ENCODE measurements around the gene TIMM21. TPM values are rescaled to one million over a fixed set of nuclear protein-coding genes. Genes with fewer than 3 reads are reported as not detected.

Gene TIMM21
- total RNA-seq, 1 donor from 2014 or later = 19.8 TPM

DNA sequence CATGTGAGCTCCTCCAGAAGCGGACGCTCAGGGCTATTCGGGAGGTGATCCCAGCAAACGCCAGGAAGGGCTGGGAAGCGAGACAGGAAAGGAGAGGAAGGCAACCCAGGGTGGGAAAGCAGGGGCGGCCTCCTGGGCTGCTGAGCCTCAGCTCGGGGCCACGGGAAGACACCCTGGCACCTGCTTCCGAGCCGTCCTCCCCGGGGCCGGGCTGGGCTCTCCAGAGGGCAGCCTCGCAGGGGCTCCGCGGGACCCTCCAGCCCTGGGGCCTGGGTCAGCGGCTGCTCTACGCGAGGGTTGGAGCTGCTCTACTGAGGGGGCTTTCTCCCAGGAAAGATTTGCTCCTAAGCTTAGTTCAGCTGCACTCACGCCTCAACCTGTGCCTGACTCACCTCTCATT lies 34.0 kb downstream of the TIMM21 start:
- Histone ChIP-seq H3K27ac (ENCODE audit: low read depth, low read length) (no peak overlapping the region), H3K4me3 (ENCODE audit: low read length in 3 of 3) (no peak overlapping the region), H3K36me3 (ENCODE audit: control insufficient read depth in 3 of 3, insufficient read depth in 3 of 3, low read length in 3 of 3) (no peaks in the 10 kb centered on the region), H3K9me3 (ENCODE audit: control insufficient read depth in 3 of 3, low read length in 3 of 3) (peaks cover 0 to 3% (median 0%) of the 10 kb centered on the region in 3 donors), H3K4me1 (ENCODE audit: control insufficient read depth in 3 of 3, insufficient read depth in 3 of 3, low read length in 3 of 3) (no peaks in the 10 kb centered on the region), H3K9ac (ENCODE audit: low read depth in 1 of 3, low read length in 3 of 3) (no peak overlapping the region), H3K27me3 (ENCODE audit: control insufficient read depth in 3 of 3, insufficient read depth in 3 of 3, low read length in 3 of 3) (peaks cover 7 to 34% (median 8%) of the 10 kb centered on the region in 3 donors)

GRCh38 chr18:74183130-74183529 lies 34.8 kb downstream of the TIMM21 start:
- Histone ChIP-seq H3K9me3 (ENCODE audit: control insufficient read depth in 3 of 3, low read length in 3 of 3) (peaks cover 0 to 3% (median 0%) of the 10 kb centered on the region in 3 donors), H3K36me3 (ENCODE audit: control insufficient read depth in 3 of 3, insufficient read depth in 3 of 3, low read length in 3 of 3) (no peaks in the 10 kb centered on the region), H3K27ac (ENCODE audit: low read depth, low read length) (no peak overlapping the region)

DNA sequence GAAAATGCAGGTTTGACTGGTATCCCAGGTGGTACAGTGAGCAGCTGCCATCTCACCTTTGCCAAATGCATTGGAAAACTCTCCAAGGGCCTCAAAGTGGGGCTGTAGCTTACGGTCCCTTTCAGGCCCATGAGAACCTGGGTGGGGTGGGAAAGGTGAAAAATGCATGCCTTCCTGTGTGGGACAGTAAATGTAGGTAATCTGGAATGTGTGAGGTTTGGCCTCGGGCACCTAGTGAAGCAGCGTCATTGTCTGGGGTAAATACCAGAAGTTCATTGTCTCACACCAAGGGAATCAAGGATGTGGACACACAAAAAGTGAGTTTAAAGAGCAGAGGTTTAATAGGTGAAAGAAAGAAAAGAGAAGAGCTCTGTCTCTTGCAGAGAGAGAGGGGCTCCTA lies 36.6 kb downstream of the TIMM21 start:
- Histone ChIP-seq H3K4me1 (ENCODE audit: control insufficient read depth in 3 of 3, insufficient read depth in 3 of 3, low read length in 3 of 3) (no peaks in the 10 kb centered on the region), H3K27ac (ENCODE audit: low read depth, low read length) (no peak overlapping the region), H3K9me3 (ENCODE audit: control insufficient read depth in 3 of 3, low read length in 3 of 3) (peaks cover 0 to 3% (median 0%) of the 10 kb centered on the region in 3 donors), H3K9ac (ENCODE audit: low read depth in 1 of 3, low read length in 3 of 3) (no peak overlapping the region), H3K36me3 (ENCODE audit: control insufficient read depth in 3 of 3, insufficient read depth in 3 of 3, low read length in 3 of 3) (no peaks in the 10 kb centered on the region), H3K4me3 (ENCODE audit: low read length in 3 of 3) (no peak overlapping the region), H3K27me3 (ENCODE audit: control insufficient read depth in 3 of 3, insufficient read depth in 3 of 3, low read length in 3 of 3) (peaks cover 7 to 28% (median 7%) of the 10 kb centered on the region in 3 donors)

More at GRCh38 chr18:74183130-74183529, 34.8 kb downstream of the TIMM21 start:
- H3K4me1 ChIP-seq (ENCODE audit: control insufficient read depth in 3 of 3, insufficient read depth in 3 of 3, low read length in 3 of 3) = no peaks in the 10 kb centered on the region
- no peak overlapping the region for H3K9ac ChIP-seq (ENCODE audit: low read depth in 1 of 3, low read length in 3 of 3)
- H3K4me3 ChIP-seq (ENCODE audit: low read length in 3 of 3) = no peak overlapping the region
- H3K27me3 ChIP-seq (ENCODE audit: control insufficient read depth in 3 of 3, insufficient read depth in 3 of 3, low read length in 3 of 3) = peaks cover 7 to 34% (median 11%) of the 10 kb centered on the region in 3 donors

- Histone ChIP-seq H3K27me3 (ENCODE audit: control insufficient read depth in 3 of 3, insufficient read depth in 3 of 3, low read length in 3 of 3) (peaks cover 2 to 24% (median 6%) of the 10 kb centered on the region in 3 donors), H3K36me3 (ENCODE audit: control insufficient read depth in 3 of 3, insufficient read depth in 3 of 3, low read length in 3 of 3) (no peaks in the 10 kb centered on the region), H3K4me3 (ENCODE audit: low read length in 3 of 3) (no peak overlapping the region), H3K9ac (ENCODE audit: low read depth in 1 of 3, low read length in 3 of 3) (no peak overlapping the region), H3K4me1 (ENCODE audit: control insufficient read depth in 3 of 3, insufficient read depth in 3 of 3, low read length in 3 of 3) (no peaks in the 10 kb centered on the region), H3K9me3 (ENCODE audit: control insufficient read depth in 3 of 3, low read length in 3 of 3) (no peaks in the 10 kb centered on the region), H3K27ac (ENCODE audit: low read depth, low read length) (no peak overlapping the region)
Measured at GRCh38 chr18:74185860-74186259, 37.5 kb downstream of the TIMM21 start.

- Histone ChIP-seq H3K9me3 (ENCODE audit: control insufficient read depth in 3 of 3, low read length in 3 of 3) (no peaks in the 10 kb centered on the region), H3K4me1 (ENCODE audit: control insufficient read depth in 3 of 3, insufficient read depth in 3 of 3, low read length in 3 of 3) (no peaks in the 10 kb centered on the region), H3K9ac (ENCODE audit: low read depth in 1 of 3, low read length in 3 of 3) (no peak overlapping the region), H3K36me3 (ENCODE audit: control insufficient read depth in 3 of 3, insufficient read depth in 3 of 3, low read length in 3 of 3) (no peaks in the 10 kb centered on the region), H3K27ac (ENCODE audit: low read depth, low read length) (no peak overlapping the region), H3K4me3 (ENCODE audit: low read length in 3 of 3) (no peak overlapping the region), H3K27me3 (ENCODE audit: control insufficient read depth in 3 of 3, insufficient read depth in 3 of 3, low read length in 3 of 3) (peaks cover 6 to 28% (median 11%) of the 10 kb centered on the region in 3 donors)
Measured at GRCh38 chr18:74186661-74187060, 38.3 kb downstream of the TIMM21 start.

DNA sequence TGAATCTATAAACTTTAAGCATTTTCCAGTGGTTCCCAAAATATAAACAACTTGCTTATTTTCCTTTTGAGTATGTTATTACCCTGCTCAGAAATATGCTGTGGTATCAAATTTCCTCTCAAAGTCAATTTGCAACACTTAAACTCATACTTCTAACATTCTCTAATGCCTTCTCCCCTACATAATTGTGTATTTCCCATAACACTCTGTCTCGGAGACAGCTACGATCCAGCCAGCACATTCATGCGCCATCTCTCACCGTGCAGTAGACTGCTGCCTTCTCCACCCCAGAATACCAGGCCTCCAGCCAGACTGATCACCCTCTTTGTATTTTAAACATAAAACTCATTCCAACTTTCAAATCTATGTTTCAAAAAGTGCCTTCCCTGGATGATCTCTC lies 41.8 kb downstream of the TIMM21 start:
- H3K27ac ChIP-seq (ENCODE audit: low read depth, low read length) = no peak overlapping the region
- H3K9ac ChIP-seq (ENCODE audit: low read depth in 1 of 3, low read length in 3 of 3) = no peak overlapping the region
- H3K4me3 ChIP-seq (ENCODE audit: low read length in 3 of 3) = no peak overlapping the region
- no peaks in the 10 kb centered on the region for H3K9me3 ChIP-seq (ENCODE audit: control insufficient read depth in 3 of 3, low read length in 3 of 3)
- peaks cover 5 to 23% (median 10%) of the 10 kb centered on the region in 3 donors for H3K27me3 ChIP-seq (ENCODE audit: control insufficient read depth in 3 of 3, insufficient read depth in 3 of 3, low read length in 3 of 3)
- no peaks in the 10 kb centered on the region for H3K36me3 ChIP-seq (ENCODE audit: control insufficient read depth in 3 of 3, insufficient read depth in 3 of 3, low read length in 3 of 3)
- no peaks in the 10 kb centered on the region for H3K4me1 ChIP-seq (ENCODE audit: control insufficient read depth in 3 of 3, insufficient read depth in 3 of 3, low read length in 3 of 3)

GRCh38 chr18:74191577-74191976 lies 43.3 kb downstream of the TIMM21 start:
- Histone ChIP-seq H3K36me3 (ENCODE audit: control insufficient read depth in 3 of 3, insufficient read depth in 3 of 3, low read length in 3 of 3) (no peaks in the 10 kb centered on the region), H3K27me3 (ENCODE audit: control insufficient read depth in 3 of 3, insufficient read depth in 3 of 3, low read length in 3 of 3) (peaks cover 5 to 23% (median 15%) of the 10 kb centered on the region in 3 donors), H3K9ac (ENCODE audit: low read depth in 1 of 3, low read length in 3 of 3) (no peak overlapping the region), H3K4me3 (ENCODE audit: low read length in 3 of 3) (no peak overlapping the region), H3K27ac (ENCODE audit: low read depth, low read length) (no peak overlapping the region), H3K9me3 (ENCODE audit: control insufficient read depth in 3 of 3, low read length in 3 of 3) (no peaks in the 10 kb centered on the region), H3K4me1 (ENCODE audit: control insufficient read depth in 3 of 3, insufficient read depth in 3 of 3, low read length in 3 of 3) (no peaks in the 10 kb centered on the region)

- Histone ChIP-seq H3K9ac (ENCODE audit: low read depth in 1 of 3, low read length in 3 of 3) (no peak overlapping the region), H3K9me3 (ENCODE audit: control insufficient read depth in 3 of 3, low read length in 3 of 3) (no peaks in the 10 kb centered on the region), H3K27ac (ENCODE audit: low read depth, low read length) (no peak overlapping the region), H3K27me3 (ENCODE audit: control insufficient read depth in 3 of 3, insufficient read depth in 3 of 3, low read length in 3 of 3) (peaks cover 5 to 20% (median 17%) of the 10 kb centered on the region in 3 donors), H3K4me3 (ENCODE audit: low read length in 3 of 3) (no peak overlapping the region), H3K4me1 (ENCODE audit: control insufficient read depth in 3 of 3, insufficient read depth in 3 of 3, low read length in 3 of 3) (no peaks in the 10 kb centered on the region), H3K36me3 (ENCODE audit: control insufficient read depth in 3 of 3, insufficient read depth in 3 of 3, low read length in 3 of 3) (no peaks in the 10 kb centered on the region)
Measured at GRCh38 chr18:74194691-74195090, 46.4 kb downstream of the TIMM21 start.

GRCh38 chr18:74196220-74197119 lies 48.1 kb downstream of the TIMM21 start:
- no peak overlapping the region for H3K4me3 ChIP-seq (ENCODE audit: low read length in 3 of 3)
- no peak overlapping the region for H3K9ac ChIP-seq (ENCODE audit: low read depth in 1 of 3, low read length in 3 of 3)
- peaks cover 2 to 21% (median 15%) of the 10 kb centered on the region in 3 donors for H3K27me3 ChIP-seq (ENCODE audit: control insufficient read depth in 3 of 3, insufficient read depth in 3 of 3, low read length in 3 of 3)
- H3K4me1 ChIP-seq (ENCODE audit: control insufficient read depth in 3 of 3, insufficient read depth in 3 of 3, low read length in 3 of 3) = no peaks in the 10 kb centered on the region
- H3K36me3 ChIP-seq (ENCODE audit: control insufficient read depth in 3 of 3, insufficient read depth in 3 of 3, low read length in 3 of 3) = no peaks in the 10 kb centered on the region
- H3K27ac ChIP-seq (ENCODE audit: low read depth, low read length) = no peak overlapping the region
- H3K9me3 ChIP-seq (ENCODE audit: control insufficient read depth in 3 of 3, low read length in 3 of 3) = no peaks in the 10 kb centered on the region

DNA sequence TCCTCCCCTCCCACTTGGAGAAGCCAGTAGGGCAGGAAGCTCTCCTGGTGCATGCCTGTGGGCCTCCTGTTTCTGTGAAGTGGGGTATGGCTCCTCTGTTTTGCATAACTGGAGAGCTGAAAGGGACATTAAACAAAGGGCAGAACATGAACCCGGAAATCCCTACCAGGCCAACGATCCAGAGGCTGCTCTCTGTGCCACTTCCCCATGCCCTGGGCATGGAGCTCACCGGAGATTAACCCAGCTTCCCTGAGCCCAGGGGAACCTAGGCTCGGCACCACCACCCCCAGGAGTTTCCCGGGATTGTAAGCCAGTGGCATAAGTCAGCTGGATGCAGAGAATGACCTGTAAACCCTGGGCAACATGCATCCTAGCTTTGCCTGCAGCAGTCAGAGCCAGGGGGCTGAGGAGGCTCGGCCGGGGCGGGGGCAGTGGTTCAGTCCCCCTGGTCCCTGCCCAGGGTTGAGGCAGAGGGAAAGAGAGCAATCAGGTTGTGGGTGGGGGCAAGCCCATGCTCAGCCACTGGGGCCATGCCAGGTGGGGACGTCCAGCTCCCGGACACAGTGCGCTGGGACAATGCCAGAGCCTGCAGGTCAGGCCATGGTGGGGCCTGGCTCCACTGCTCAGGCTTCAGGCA lies 49.5 kb downstream of the TIMM21 start:
- H3K27me3 ChIP-seq (ENCODE audit: control insufficient read depth in 3 of 3, insufficient read depth in 3 of 3, low read length in 3 of 3) = peaks cover 0 to 18% (median 12%) of the 10 kb centered on the region in 3 donors
- H3K4me3 ChIP-seq (ENCODE audit: low read length in 3 of 3) = no peak overlapping the region
- H3K9ac ChIP-seq (ENCODE audit: low read depth in 1 of 3, low read length in 3 of 3) = no peak overlapping the region
- H3K36me3 ChIP-seq (ENCODE audit: control insufficient read depth in 3 of 3, insufficient read depth in 3 of 3, low read length in 3 of 3) = no peaks in the 10 kb centered on the region
- H3K9me3 ChIP-seq (ENCODE audit: control insufficient read depth in 3 of 3, low read length in 3 of 3) = no peaks in the 10 kb centered on the region
- no peak overlapping the region for H3K27ac ChIP-seq (ENCODE audit: low read depth, low read length)
- no peaks in the 10 kb centered on the region for H3K4me1 ChIP-seq (ENCODE audit: control insufficient read depth in 3 of 3, insufficient read depth in 3 of 3, low read length in 3 of 3)
